Neural crest cell (in vitro differentiated cells): ENCODE results near the gene CD40. TPM values are rescaled to one million over a fixed set of nuclear protein-coding genes. Genes with fewer than 3 reads are reported as not detected.

ENCODE experiments used
- DNase-seq: peaks from one replicate; pipeline ENCODE4 v3.0.0; 2021; ENCODE audit warnings: low read depth, mixed read lengths, low spot score
- H3K27ac Mint-ChIP-seq: one replicate; pipeline ENCODE4 v1.8.0; 2021; ENCODE audit warnings: mild to moderate bottlenecking, mixed read lengths; ENCODE audit not compliant: unreplicated experiment
- H3K27me3 Mint-ChIP-seq: 2 replicates; pipeline ENCODE4 v1.8.0; 2021; ENCODE audit warnings: low read depth, mild to moderate bottlenecking, mixed read lengths
- H3K36me3 Mint-ChIP-seq: 2 replicates; pipeline ENCODE4 v1.8.0; 2021; ENCODE audit warnings: low read depth, mild to moderate bottlenecking, mixed read lengths
- H3K4me1 Mint-ChIP-seq: 2 replicates; pipeline ENCODE4 v1.8.0; 2021; ENCODE audit warnings: mixed read lengths
- H3K4me3 Mint-ChIP-seq: one replicate; pipeline ENCODE4 v1.8.0; 2021; ENCODE audit warnings: mild to moderate bottlenecking, mixed read lengths
- H3K9me3 Mint-ChIP-seq: 2 replicates; pipeline ENCODE4 v1.8.0; 2021; ENCODE audit warnings: mixed read lengths
- CTCF ChIP-seq: fragments of 200-600 bp; sonication (generic); conservative IDR thresholded peaks from 2 replicates; pipeline ENCODE4 v1.5.0; 2021; ENCODE audit warnings: antibody characterized with exemption, mild to moderate bottlenecking
- total RNA-seq: library from RNA; stranded (reverse); gene quantifications from 2 replicates; pipeline ENCODE4 v1.2.1, GENCODE V29; 2021

The CD40 gene
- total RNA-seq, 1 donor from 2014 or later: 4.8 TPM

- Mint-ChIP-seq H3K27ac (no peak overlapping the region), H3K4me1 (peaks cover 4% of the 10 kb centered on the region), H3K27me3 (peaks cover 34% of the 10 kb centered on the region), H3K36me3 (no peaks in the 10 kb centered on the region), H3K4me3 (no peak overlapping the region), H3K9me3 (no peaks in the 10 kb centered on the region)
- no peak for DNase-seq
- TF ChIP-seq CTCF: no peak
These were observed 26.4 kb downstream of the CD40 start for GRCh38 chr20:46144432-46145025.

DNA sequence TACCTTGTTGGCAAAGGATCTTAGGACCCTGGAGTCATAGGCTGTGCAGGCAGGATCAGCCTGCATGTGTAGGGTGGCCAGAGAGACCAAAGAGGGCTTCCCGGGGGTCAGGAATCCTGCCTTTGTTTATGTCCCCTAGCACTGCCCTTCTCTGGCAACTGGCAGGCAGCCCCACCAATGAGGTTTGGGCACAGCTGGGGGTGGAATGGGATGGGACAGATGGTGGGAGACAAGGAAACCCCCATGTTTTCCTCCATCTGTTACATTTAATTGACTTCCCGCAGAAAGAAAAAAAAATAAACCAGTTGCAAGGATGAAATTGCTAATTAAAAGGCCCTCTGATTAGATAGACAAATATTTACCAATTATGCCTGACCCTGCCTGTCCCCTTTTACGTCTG is 27.6 kb downstream of the CD40 start:
- no peak for DNase-seq
- no peak for TF ChIP-seq CTCF
- Mint-ChIP-seq H3K9me3 (no peaks in the 10 kb centered on the region), H3K27ac (no peak overlapping the region), H3K27me3 (peaks cover 30% of the 10 kb centered on the region), H3K4me1 (no peaks in the 10 kb centered on the region), H3K4me3 (no peak overlapping the region), H3K36me3 (no peaks in the 10 kb centered on the region)

- no peak overlapping the region for H3K4me3 Mint-ChIP-seq
- no peaks in the 10 kb centered on the region for H3K9me3 Mint-ChIP-seq
- no peak for TF ChIP-seq CTCF
- H3K36me3 Mint-ChIP-seq: no peaks in the 10 kb centered on the region
- H3K4me1 Mint-ChIP-seq: no peaks in the 10 kb centered on the region
- DNase-seq: no peak
- peaks cover 6% of the 10 kb centered on the region for H3K27me3 Mint-ChIP-seq
- H3K27ac Mint-ChIP-seq: no peak overlapping the region
These were observed 30.4 kb downstream of the CD40 start for GRCh38 chr20:46148313-46149208.

DNA sequence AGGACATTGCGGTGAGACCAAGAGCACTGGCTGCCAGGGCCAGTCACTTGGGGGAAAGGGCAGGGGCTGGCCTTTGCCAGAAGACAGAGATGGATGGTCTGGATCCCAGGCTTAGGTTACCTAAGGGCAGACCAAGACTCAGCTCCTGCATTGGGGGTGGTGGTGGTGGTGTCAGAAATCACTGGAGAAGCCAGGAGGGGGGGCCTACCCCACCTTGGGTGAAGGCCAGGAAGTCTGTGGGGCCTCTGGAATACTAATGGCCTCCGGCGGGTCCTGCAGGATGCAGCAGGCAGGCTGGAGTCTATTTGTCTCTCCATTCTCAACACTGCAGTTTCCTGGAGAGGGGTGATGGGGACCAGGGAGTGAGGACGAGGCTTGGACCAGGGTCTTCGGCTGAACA is 32.8 kb downstream of the CD40 start:
- no peak overlapping the region for H3K4me3 Mint-ChIP-seq
- no peak for TF ChIP-seq CTCF
- DNase-seq: no peak
- no peak overlapping the region for H3K27ac Mint-ChIP-seq
- peaks cover 5% of the 10 kb centered on the region for H3K27me3 Mint-ChIP-seq
- no peaks in the 10 kb centered on the region for H3K36me3 Mint-ChIP-seq
- H3K4me1 Mint-ChIP-seq: no peaks in the 10 kb centered on the region
- H3K9me3 Mint-ChIP-seq: no peaks in the 10 kb centered on the region

GRCh38 chr20:46151936-46152335 is 33.8 kb downstream of the CD40 start:
- no peaks in the 10 kb centered on the region for H3K9me3 Mint-ChIP-seq
- no peak overlapping the region for H3K4me3 Mint-ChIP-seq
- peak; percentile 47 for TF ChIP-seq CTCF
- no peaks in the 10 kb centered on the region for H3K36me3 Mint-ChIP-seq
- no peaks in the 10 kb centered on the region for H3K4me1 Mint-ChIP-seq
- no peak overlapping the region for H3K27ac Mint-ChIP-seq
- H3K27me3 Mint-ChIP-seq: peaks cover 5% of the 10 kb centered on the region
- no peak for DNase-seq
